ENCODE measurements around the gene GTF2A1. TPM values are rescaled to one million over a fixed set of nuclear protein-coding genes. Genes with fewer than 3 reads are reported as not detected.

Gene GTF2A1
- total RNA-seq, 1 donor from 2014 or later = 63.1 TPM

DNA sequence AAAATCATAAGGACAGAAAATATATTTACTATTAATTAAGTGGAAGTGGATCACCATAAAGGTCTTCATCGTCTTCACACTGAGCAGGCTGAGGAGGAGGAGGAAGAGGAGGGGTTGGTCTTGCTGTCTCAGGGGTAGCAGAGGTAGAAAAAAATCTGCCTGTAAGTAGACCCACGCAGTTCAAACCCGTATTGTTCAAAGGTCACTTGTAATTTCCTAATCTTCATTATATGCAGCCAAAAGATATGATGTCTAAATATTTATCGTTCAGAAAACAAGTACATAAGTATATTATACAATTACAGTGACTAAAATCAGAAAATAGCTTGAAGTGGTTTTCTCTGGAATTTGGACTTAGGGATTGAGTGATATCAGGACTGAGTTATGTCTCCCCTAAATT lies 72.1 kb downstream of the GTF2A1 start:
- Histone ChIP-seq H3K36me3 (no peaks in the 10 kb centered on the region), H3K4me1 (no peaks in the 10 kb centered on the region), H2AFZ (replicated peaks) (no peak overlapping the region), H3K9ac (no peak overlapping the region), H3K27ac (no peak overlapping the region), H3K27me3 (no peaks in the 10 kb centered on the region), H3K9me3 (ENCODE audit: low read depth) (no peaks in the 10 kb centered on the region), H3F3A (ENCODE audit: low read depth) (no peaks in the 10 kb centered on the region), H4K20me1 (ENCODE audit: low read depth) (no peaks in the 10 kb centered on the region), H3K4me2 (no peak overlapping the region), H3K79me2 (ENCODE audit: low read depth) (no peaks in the 10 kb centered on the region), H3K4me3 (no peak overlapping the region)
- H3K36me3 Mint-ChIP-seq = no peaks in the 10 kb centered on the region
- no peaks in the 10 kb centered on the region for H3K4me1 Mint-ChIP-seq
- TF ChIP-seq EZH2phosphoT487 (IDR thresholded peaks at IDR 0.05) = no peak
- no peak for TF ChIP-seq EZH2 (IDR thresholded peaks at IDR 0.05)
- TF ChIP-seq CTCF (IDR thresholded peaks at IDR 0.05) = no peak
- no peaks in the 10 kb centered on the region for H3K9me3 Mint-ChIP-seq
- DNase-seq (ENCODE audit: low spot score) = no peak
- H3K27me3 Mint-ChIP-seq (ENCODE audit: insufficient read depth, low read depth) = no peaks in the 10 kb centered on the region
- no peak overlapping the region for H3K4me3 Mint-ChIP-seq
- H3K27ac Mint-ChIP-seq = no peak overlapping the region

- H3K4me2 ChIP-seq = no peak overlapping the region
- H3K79me2 ChIP-seq (ENCODE audit: low read depth) = no peaks in the 10 kb centered on the region
- no peaks in the 10 kb centered on the region for H4K20me1 ChIP-seq (ENCODE audit: low read depth)
- no peaks in the 10 kb centered on the region for H3K9me3 ChIP-seq (ENCODE audit: low read depth)
- no peaks in the 10 kb centered on the region for H3F3A ChIP-seq (ENCODE audit: low read depth)
- DNase-seq (ENCODE audit: low spot score) = no peak
- H3K27me3 ChIP-seq = no peaks in the 10 kb centered on the region
- Mint-ChIP-seq H3K36me3 (no peaks in the 10 kb centered on the region), H3K4me1 (no peaks in the 10 kb centered on the region), H3K27me3 (ENCODE audit: insufficient read depth, low read depth) (no peaks in the 10 kb centered on the region), H3K4me3 (no peak overlapping the region), H3K9me3 (no peaks in the 10 kb centered on the region), H3K27ac (no peak overlapping the region)
- no peak overlapping the region for H3K4me3 ChIP-seq
- TF ChIP-seq EZH2phosphoT487 (IDR thresholded peaks at IDR 0.05) (no peak), EZH2 (IDR thresholded peaks at IDR 0.05) (no peak), CTCF (IDR thresholded peaks at IDR 0.05) (no peak)
- H3K36me3 ChIP-seq = no peaks in the 10 kb centered on the region
- H3K9ac ChIP-seq = no peak overlapping the region
- H3K4me1 ChIP-seq = no peaks in the 10 kb centered on the region
- no peak overlapping the region for H3K27ac ChIP-seq
- no peak overlapping the region for H2AFZ ChIP-seq (replicated peaks)
Measured at GRCh38 chr14:81147140-81147897, 73.4 kb downstream of the GTF2A1 start.

DNA sequence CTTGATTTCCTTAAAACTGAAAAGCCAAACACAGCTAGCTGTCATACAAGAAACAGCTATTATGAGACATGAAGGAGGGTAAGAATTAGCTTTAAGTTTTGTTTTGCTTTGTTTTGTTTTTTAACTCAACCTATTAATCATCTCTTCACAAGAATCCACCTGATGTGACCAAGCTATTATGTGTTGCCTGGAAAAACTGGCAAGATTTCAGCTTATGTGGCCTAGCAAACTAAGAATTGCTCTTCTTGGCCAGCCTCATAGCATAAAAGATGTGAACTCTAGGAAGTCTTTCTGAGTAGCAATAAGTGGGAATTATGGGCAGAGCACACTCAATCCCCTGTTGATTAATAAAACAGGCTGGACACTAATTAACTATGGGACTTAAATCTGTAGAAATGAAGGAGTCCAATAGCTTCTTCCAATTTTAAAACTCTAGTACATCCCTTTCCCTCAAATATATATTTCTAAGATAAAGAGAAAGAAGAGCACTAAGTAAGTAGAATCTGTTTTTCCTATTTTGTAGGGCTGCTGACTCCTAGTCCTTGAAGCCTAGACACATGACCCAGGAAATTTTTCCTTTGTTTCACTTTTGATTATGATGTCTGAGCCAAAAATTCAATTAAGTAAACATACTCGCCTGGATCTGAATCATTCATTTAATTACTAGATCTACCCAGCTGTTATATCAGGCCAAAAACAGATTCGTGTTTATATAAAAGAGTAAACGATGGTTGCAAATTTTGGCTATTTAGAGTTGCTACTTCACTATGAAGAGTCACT lies 75.7 kb downstream of the GTF2A1 start:
- Mint-ChIP-seq H3K4me3 (no peak overlapping the region), H3K36me3 (no peaks in the 10 kb centered on the region), H3K4me1 (no peaks in the 10 kb centered on the region), H3K9me3 (no peaks in the 10 kb centered on the region), H3K27me3 (ENCODE audit: insufficient read depth, low read depth) (no peaks in the 10 kb centered on the region), H3K27ac (no peak overlapping the region)
- Histone ChIP-seq H3K4me2 (no peak overlapping the region), H3K4me3 (no peak overlapping the region), H2AFZ (replicated peaks) (no peak overlapping the region), H4K20me1 (ENCODE audit: low read depth) (no peaks in the 10 kb centered on the region), H3K27me3 (no peaks in the 10 kb centered on the region), H3K36me3 (no peaks in the 10 kb centered on the region), H3K79me2 (ENCODE audit: low read depth) (no peaks in the 10 kb centered on the region), H3K27ac (no peak overlapping the region), H3K4me1 (no peaks in the 10 kb centered on the region), H3K9ac (no peak overlapping the region), H3K9me3 (ENCODE audit: low read depth) (no peaks in the 10 kb centered on the region), H3F3A (ENCODE audit: low read depth) (no peaks in the 10 kb centered on the region)
- TF ChIP-seq CTCF (IDR thresholded peaks at IDR 0.05) (no peak), EZH2 (IDR thresholded peaks at IDR 0.05) (no peak), EZH2phosphoT487 (IDR thresholded peaks at IDR 0.05) (no peak)
- DNase-seq (ENCODE audit: low spot score) = no peak

Data from neural progenitor cell (in vitro differentiated cells).